Measurements from ENCODE around the gene CD86. TPM values are rescaled to one million over a fixed set of nuclear protein-coding genes. Genes with fewer than 3 reads are reported as not detected.

CD86 gene
- polyA plus RNA-seq, 2 of the 4 experiments (the other 2 are of a cell fraction) = 0.12 TPM; not detected in 1

DNA sequence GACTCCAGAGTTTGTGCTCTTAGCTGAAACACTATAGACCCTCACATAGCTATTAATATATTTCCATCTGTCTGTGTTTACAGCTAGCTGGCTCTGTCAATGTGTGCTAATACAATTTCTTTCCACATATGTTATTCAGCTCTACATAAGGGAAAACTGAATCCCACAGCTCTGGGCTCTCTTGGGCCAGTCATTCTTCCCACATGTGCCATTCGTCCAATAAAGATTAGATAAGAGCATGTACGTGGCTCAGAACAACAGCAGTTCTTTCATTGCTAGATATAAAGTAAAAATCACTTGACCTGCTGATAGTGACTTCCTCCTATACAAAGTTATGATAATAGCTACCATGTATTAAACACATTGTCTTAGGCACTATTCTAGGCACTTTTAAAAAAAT lies 30.4 kb upstream of the CD86 start (continued):
- TF ChIP-seq FOSL2 (IDR thresholded peaks at IDR 0.05) (no peak), FOSL2 (CRISPR knock-in tag; IDR thresholded peaks at IDR 0.05) (no peak), ESRRA (IDR thresholded peaks at IDR 0.05; ENCODE audit: borderline replicate concordance, low read length) (no peak), CEBPB (IDR thresholded peaks at IDR 0.05) (no peak), ZSCAN20 (CRISPR knock-in tag; IDR thresholded peaks at IDR 0.05) (no peak), EHF (CRISPR knock-in tag; IDR thresholded peaks at IDR 0.05) (no peak), NFE2L2 (conservative IDR thresholded peaks at IDR 0.05; ENCODE audit: low read length) (no peak), HDAC2 (IDR thresholded peaks at IDR 0.05) (no peak), ZFP36 (IDR thresholded peaks at IDR 0.05; ENCODE audit: borderline replicate concordance, partially characterized antibody) (no peak), PHF8 (IDR thresholded peaks at IDR 0.05; ENCODE audit: borderline replicate concordance, low read depth) (no peak), NPAS2 (CRISPR knock-in tag; IDR thresholded peaks at IDR 0.05; ENCODE audit: borderline replicate concordance) (no peak), RNF2 (IDR thresholded peaks at IDR 0.05; ENCODE audit: borderline replicate concordance, low read depth) (no peak), CBX2 (IDR thresholded peaks at IDR 0.05; ENCODE audit: borderline replicate concordance, low read depth) (no peak)

DNA sequence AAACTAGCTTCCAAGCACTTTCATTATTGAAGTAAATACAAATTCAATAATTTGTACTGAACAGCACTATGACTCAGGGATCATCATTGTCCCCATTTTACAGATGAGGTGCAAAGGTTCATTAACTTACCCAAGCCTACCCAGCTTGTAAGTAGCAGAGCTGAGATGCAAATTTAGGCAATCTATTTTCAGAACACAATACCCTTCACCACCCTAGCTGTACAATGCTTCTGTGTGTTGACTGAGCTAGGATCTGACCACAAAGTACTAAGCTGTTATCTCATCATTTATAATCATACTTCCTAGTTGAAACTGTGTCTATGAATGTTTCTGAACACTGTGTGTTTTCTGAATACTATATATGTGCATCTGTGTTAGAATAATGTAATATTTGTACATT lies 29.9 kb upstream of the CD86 start:
- ChIA-PET CTCF (no interaction called here), POLR2A (no interaction called here)
- no peak overlapping the region for H3K4me3 ChIP-seq
- H3K9me3 ChIP-seq = no peaks in the 10 kb centered on the region
- TF ChIP-seq ZSCAN20 (CRISPR knock-in tag; IDR thresholded peaks at IDR 0.05) = no peak
- TF ChIP-seq ZFP36 (IDR thresholded peaks at IDR 0.05; ENCODE audit: borderline replicate concordance, partially characterized antibody) = no peak
- TF ChIP-seq ZNF302 (CRISPR knock-in tag; IDR thresholded peaks at IDR 0.05) = no peak
- no peak for TF ChIP-seq CHD2 (IDR thresholded peaks at IDR 0.05; ENCODE audit: low read length, partially characterized antibody)
- TF ChIP-seq EHMT2 (IDR thresholded peaks at IDR 0.05; ENCODE audit: low read depth) = no peak
- FAIRE-seq = no peak
- DNase-seq (ENCODE audit: low read depth in 1 of 2, low spot score in 1 of 2) = no peak
- no peak overlapping the region for H3K4me2 ChIP-seq
- H3K27ac ChIP-seq = no peak overlapping the region
- no peak for ATAC-seq
- H3K4me1 ChIP-seq = no peaks in the 10 kb centered on the region

DNA sequence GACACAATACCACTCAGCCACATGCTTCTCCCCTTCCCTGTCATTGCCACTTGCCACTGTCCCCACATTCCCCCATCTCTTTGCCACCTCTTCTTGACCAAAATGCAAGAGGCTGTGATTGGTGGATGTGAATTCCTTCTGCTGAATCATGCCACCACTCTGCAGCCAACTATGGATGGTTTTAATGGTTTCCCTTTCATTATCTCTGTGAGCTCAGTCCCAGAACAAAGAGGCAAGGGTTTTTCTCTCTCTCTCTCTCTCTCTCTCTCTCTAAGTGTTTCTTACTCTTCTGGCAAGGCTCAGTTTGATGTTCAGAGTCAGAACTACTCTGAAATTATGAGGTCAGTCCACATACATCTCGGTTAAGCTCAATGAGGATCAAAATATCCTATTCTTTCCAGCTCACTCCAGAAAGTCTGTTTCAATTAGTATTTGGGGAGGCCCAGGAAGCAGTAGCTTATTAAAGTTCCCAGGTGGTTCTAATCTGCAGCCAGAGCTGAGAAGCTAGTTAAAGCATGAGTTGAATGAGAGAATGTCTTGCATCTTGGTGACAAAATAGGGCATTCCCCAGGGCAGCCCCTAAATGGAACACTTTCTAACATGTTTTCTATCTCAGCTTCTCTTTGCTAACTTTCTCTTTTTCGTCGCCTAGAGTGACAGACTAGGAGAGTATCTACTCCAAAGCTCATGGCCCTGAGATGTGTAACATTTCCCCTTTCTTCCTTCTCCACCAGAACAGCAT lies 24.6 kb upstream of the CD86 start:
- CTCF ChIA-PET = no interaction called here

DNA sequence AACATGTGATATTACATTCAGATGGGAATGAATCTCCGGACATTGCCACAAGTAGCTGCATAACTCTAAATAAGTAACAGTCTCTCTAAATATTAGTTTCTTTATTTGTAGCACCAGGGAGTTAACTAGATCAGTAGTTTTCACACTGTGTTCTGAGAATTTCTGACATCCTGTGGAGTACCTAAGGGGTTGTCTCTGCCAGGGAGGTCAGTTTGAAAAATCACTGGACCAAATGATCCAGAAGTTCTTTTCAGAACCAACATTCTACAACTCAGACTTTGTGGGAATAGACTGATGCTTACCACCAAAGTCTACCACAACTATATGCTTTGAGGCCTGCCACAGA lies 24.1 kb upstream of the CD86 start:
- CTCF ChIA-PET = no interaction called here
- Histone ChIP-seq H3K4me1 (no peaks in the 10 kb centered on the region), H3K4me3 (no peak overlapping the region), H3K4me2 (no peak overlapping the region), H3K9me3 (no peaks in the 10 kb centered on the region), H3K27ac (no peak overlapping the region)
- POLR2A ChIA-PET = no interaction called here
- FAIRE-seq (no peak), ATAC-seq (no peak), DNase-seq (ENCODE audit: low read depth in 1 of 2, low spot score in 1 of 2) (no peak)
- 62% methylated on average over 1 of the region's 1 CpG for WGBS (ENCODE audit: missing lambda C conversion rate)
- TF ChIP-seq, protein P1, sequence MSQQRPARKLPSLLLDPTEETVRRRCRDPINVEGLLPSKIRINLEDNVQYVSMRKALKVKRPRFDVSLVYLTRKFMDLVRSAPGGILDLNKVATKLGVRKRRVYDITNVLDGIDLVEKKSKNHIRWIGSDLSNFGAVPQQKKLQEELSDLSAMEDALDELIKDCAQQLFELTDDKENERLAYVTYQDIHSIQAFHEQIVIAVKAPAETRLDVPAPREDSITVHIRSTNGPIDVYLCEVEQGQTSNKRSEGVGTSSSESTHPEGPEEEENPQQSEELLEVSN (IDR thresholded peaks at IDR 0.05; ENCODE audit: borderline replicate concordance, low read depth) = no peak
- no peak for TF ChIP-seq HOXB13 (CRISPR knock-in tag; IDR thresholded peaks at IDR 0.05; ENCODE audit: low read depth)
- TF ChIP-seq, protein P2, sequence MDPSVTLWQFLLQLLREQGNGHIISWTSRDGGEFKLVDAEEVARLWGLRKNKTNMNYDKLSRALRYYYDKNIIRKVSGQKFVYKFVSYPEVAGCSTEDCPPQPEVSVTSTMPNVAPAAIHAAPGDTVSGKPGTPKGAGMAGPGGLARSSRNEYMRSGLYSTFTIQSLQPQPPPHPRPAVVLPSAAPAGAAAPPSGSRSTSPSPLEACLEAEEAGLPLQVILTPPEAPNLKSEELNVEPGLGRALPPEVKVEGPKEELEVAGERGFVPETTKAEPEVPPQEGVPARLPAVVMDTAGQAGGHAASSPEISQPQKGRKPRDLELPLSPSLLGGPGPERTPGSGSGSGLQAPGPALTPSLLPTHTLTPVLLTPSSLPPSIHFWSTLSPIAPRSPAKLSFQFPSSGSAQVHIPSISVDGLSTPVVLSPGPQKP (IDR thresholded peaks at IDR 0.05; ENCODE audit: low read depth, low read length) = no peak
- no peak for TF ChIP-seq BHLHE40 (IDR thresholded peaks at IDR 0.05; ENCODE audit: low read depth, low read length)
- TF ChIP-seq RCOR1 (IDR thresholded peaks at IDR 0.05; ENCODE audit: low read depth, low read length) = no peak
- no peak for TF ChIP-seq CHD4 (IDR thresholded peaks at IDR 0.05; ENCODE audit: borderline replicate concordance)
- no peak for TF ChIP-seq KDM5A (IDR thresholded peaks at IDR 0.05)
- no peak for TF ChIP-seq MYC (IDR thresholded peaks at IDR 0.05; ENCODE audit: borderline replicate concordance, low read length)
- no peak for TF ChIP-seq CEBPB (IDR thresholded peaks at IDR 0.05)
- TF ChIP-seq ZFP36 (IDR thresholded peaks at IDR 0.05; ENCODE audit: borderline replicate concordance, partially characterized antibody) = no peak
- no peak for TF ChIP-seq FOSB (CRISPR knock-in tag; IDR thresholded peaks at IDR 0.05)

More for the DNA sequence above, 24.6 kb upstream of the CD86 start:
- DNase-seq (ENCODE audit: low read depth in 1 of 2, low spot score in 1 of 2) (no peak), FAIRE-seq (no peak), ATAC-seq (no peak; a peak in 1 of 6 replicates)
- POLR2A ChIA-PET = no interaction called here
- TF ChIP-seq TFCP2L1 (CRISPR knock-in tag; IDR thresholded peaks at IDR 0.05) (no peak), RFX5 (IDR thresholded peaks at IDR 0.05) (no peak), KDM1A (IDR thresholded peaks at IDR 0.05; ENCODE audit: low read depth) (no peak), EP300 (IDR thresholded peaks at IDR 0.05) (no peak), ZC3H11A (IDR thresholded peaks at IDR 0.05) (no peak), SMC3 (IDR thresholded peaks at IDR 0.05) (no peak), ZFP36 (IDR thresholded peaks at IDR 0.05; ENCODE audit: borderline replicate concordance, partially characterized antibody) (no peak), BHLHE40 (IDR thresholded peaks at IDR 0.05; ENCODE audit: low read depth, low read length) (no peak), POLR2A (IDR thresholded peaks at IDR 0.05; ENCODE audit: low read length) (no peak), MAFK (IDR thresholded peaks at IDR 0.05; ENCODE audit: partially characterized antibody) (no peak), CBX2 (IDR thresholded peaks at IDR 0.05; ENCODE audit: borderline replicate concordance, low read depth) (no peak), HOXB13 (CRISPR knock-in tag; IDR thresholded peaks at IDR 0.05; ENCODE audit: low read depth) (no peak)
- TF ChIP-seq, protein P3, sequence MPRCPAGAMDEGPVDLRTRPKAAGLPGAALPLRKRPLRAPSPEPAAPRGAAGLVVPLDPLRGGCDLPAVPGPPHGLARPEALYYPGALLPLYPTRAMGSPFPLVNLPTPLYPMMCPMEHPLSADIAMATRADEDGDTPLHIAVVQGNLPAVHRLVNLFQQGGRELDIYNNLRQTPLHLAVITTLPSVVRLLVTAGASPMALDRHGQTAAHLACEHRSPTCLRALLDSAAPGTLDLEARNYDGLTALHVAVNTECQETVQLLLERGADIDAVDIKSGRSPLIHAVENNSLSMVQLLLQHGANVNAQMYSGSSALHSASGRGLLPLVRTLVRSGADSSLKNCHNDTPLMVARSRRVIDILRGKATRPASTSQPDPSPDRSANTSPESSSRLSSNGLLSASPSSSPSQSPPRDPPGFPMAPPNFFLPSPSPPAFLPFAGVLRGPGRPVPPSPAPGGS (IDR thresholded peaks at IDR 0.05) = no peak
- Histone ChIP-seq H3K27ac (no peak overlapping the region), H3K4me1 (no peaks in the 10 kb centered on the region), H3K9me3 (no peaks in the 10 kb centered on the region), H3K4me2 (no peak overlapping the region), H3K4me3 (no peak overlapping the region)
- WGBS (ENCODE audit: missing lambda C conversion rate) = 33% methylated on average over 3 of the region's 3 CpGs

Measured in A549 (cell line).